ENCODE measurements around the gene ZNFX1.

ZNFX1 gene

GRCh38 chr20:49277786-49278035 is 146 bp downstream of the ZNFX1 start:
- DNase-seq: no peak

- no peak for DNase-seq
Observed at GRCh38 chr20:49276961-49277785, 684 bp downstream of the ZNFX1 start.

GRCh38 chr20:49276161-49276960 is 1.5 kb downstream of the ZNFX1 start:
- DNase-seq: no peak

- DNase-seq: no peak
Observed at GRCh38 chr20:49275636-49276035, 2.2 kb downstream of the ZNFX1 start.

GRCh38 chr20:49275216-49275615 is 2.6 kb downstream of the ZNFX1 start:
- DNase-seq: no peak

GRCh38 chr20:49273696-49274277 is 4.1 kb downstream of the ZNFX1 start:
- no peak for DNase-seq

- DNase-seq: no peak
Observed at GRCh38 chr20:49272654-49273053, 5.2 kb downstream of the ZNFX1 start.

- DNase-seq: no peak
Observed at GRCh38 chr20:49270736-49271135, 7.1 kb downstream of the ZNFX1 start.

- no peak for DNase-seq
Observed at GRCh38 chr20:49270177-49270576, 7.7 kb downstream of the ZNFX1 start.

GRCh38 chr20:49268600-49269365 is 9.1 kb downstream of the ZNFX1 start:
- no peak for DNase-seq

GRCh38 chr20:49267327-49267726 is 10.5 kb downstream of the ZNFX1 start:
- DNase-seq: no peak

GRCh38 chr20:49262444-49262843 is 15.4 kb downstream of the ZNFX1 start:
- no peak for DNase-seq

GRCh38 chr20:49261173-49261572 is 16.7 kb downstream of the ZNFX1 start:
- DNase-seq: no peak

- DNase-seq: no peak
Observed at GRCh38 chr20:49260218-49260617, 17.6 kb downstream of the ZNFX1 start.

GRCh38 chr20:49259799-49260198 is 18.1 kb downstream of the ZNFX1 start:
- DNase-seq: no peak

- DNase-seq: no peak
Observed at GRCh38 chr20:49259284-49259683, 18.6 kb downstream of the ZNFX1 start.

GRCh38 chr20:49256261-49256660 is 21.6 kb downstream of the ZNFX1 start:
- no peak for DNase-seq

GRCh38 chr20:49252556-49253350 is 25.1 kb downstream of the ZNFX1 start:
- no peak for DNase-seq

- no peak for DNase-seq
Observed at GRCh38 chr20:49248879-49249665, 28.8 kb downstream of the ZNFX1 start.

GRCh38 chr20:49248301-49248700 is 29.6 kb downstream of the ZNFX1 start:
- no peak for DNase-seq

- no peak for DNase-seq
Observed at GRCh38 chr20:49247792-49248191, 30.1 kb downstream of the ZNFX1 start.

All from NCI-H1930 (cell line).